ENCODE measurements around the gene IL1A. TPM values are rescaled to one million over a fixed set of nuclear protein-coding genes. Genes with fewer than 3 reads are reported as not detected.

The IL1A gene
- total RNA-seq, 1 experiment from 2014 or later: 0.42 TPM

DNA sequence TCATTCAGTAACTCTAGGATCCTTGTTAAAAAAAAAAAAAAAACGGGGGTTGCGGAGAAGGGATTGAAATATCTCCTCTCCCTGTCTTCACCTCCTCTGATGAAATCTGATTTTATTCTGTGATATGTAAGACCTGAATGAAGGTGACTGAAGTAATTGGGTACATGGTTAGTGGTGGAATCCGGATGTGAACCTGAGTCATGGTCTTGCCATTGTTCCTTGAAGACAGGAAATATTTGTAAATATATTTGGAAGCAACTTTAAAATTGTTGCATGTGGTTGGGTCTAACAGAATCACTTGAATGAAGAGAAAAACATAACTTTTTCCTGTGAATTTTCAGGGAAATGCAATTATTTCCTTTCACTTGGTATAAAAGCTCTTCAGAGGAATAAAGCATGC is 3.0 kb upstream of the IL1A start:
- no peak for ATAC-seq
- ChIA-PET CTCF (no interaction called here), POLR2A (no interaction called here)
- no peak overlapping the region for H3K27ac Mint-ChIP-seq
- peaks cover 4% of the 10 kb centered on the region for H3K9me3 Mint-ChIP-seq
- peaks cover 3% of the 10 kb centered on the region for H3K36me3 Mint-ChIP-seq
- DNase-seq (ENCODE audit: low spot score): no peak
- H3K4me3 Mint-ChIP-seq: no peak overlapping the region
- TF ChIP-seq, protein P1, sequence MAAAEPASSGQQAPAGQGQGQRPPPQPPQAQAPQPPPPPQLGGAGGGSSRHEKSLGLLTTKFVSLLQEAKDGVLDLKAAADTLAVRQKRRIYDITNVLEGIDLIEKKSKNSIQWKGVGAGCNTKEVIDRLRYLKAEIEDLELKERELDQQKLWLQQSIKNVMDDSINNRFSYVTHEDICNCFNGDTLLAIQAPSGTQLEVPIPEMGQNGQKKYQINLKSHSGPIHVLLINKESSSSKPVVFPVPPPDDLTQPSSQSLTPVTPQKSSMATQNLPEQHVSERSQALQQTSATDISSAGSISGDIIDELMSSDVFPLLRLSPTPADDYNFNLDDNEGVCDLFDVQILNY (CRISPR knock-in tag; IDR thresholded peaks at IDR 0.05): no peak
- no peak for TF ChIP-seq ZNF416 (CRISPR knock-in tag; IDR thresholded peaks at IDR 0.05)
- no peak for TF ChIP-seq HMGA2 (CRISPR knock-in tag; IDR thresholded peaks at IDR 0.05)
- TF ChIP-seq, protein P2, sequence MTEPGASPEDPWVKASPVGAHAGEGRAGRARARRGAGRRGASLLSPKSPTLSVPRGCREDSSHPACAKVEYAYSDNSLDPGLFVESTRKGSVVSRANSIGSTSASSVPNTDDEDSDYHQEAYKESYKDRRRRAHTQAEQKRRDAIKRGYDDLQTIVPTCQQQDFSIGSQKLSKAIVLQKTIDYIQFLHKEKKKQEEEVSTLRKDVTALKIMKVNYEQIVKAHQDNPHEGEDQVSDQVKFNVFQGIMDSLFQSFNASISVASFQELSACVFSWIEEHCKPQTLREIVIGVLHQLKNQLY (CRISPR knock-in tag; IDR thresholded peaks at IDR 0.05): no peak
- TF ChIP-seq, protein P3, sequence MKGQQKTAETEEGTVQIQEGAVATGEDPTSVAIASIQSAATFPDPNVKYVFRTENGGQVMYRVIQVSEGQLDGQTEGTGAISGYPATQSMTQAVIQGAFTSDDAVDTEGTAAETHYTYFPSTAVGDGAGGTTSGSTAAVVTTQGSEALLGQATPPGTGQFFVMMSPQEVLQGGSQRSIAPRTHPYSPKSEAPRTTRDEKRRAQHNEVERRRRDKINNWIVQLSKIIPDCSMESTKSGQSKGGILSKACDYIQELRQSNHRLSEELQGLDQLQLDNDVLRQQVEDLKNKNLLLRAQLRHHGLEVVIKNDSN (CRISPR knock-in tag; IDR thresholded peaks at IDR 0.05): no peak
- TF ChIP-seq SMAD4 (CRISPR knock-in tag; IDR thresholded peaks at IDR 0.05): no peak
- TF ChIP-seq, protein P4, sequence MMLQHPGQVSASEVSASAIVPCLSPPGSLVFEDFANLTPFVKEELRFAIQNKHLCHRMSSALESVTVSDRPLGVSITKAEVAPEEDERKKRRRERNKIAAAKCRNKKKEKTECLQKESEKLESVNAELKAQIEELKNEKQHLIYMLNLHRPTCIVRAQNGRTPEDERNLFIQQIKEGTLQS (CRISPR knock-in tag; conservative IDR thresholded peaks at IDR 0.05): no peak
- no peak for TF ChIP-seq RORB (CRISPR knock-in tag; IDR thresholded peaks at IDR 0.05)
- TF ChIP-seq TCF7 (CRISPR knock-in tag; IDR thresholded peaks at IDR 0.05; ENCODE audit: low read depth): no peak
- H3K27me3 Mint-ChIP-seq (ENCODE audit: low read depth): no peaks in the 10 kb centered on the region; the same call in 1 of the 2 replicates
- peaks cover 51% of the 10 kb centered on the region for H3K4me1 Mint-ChIP-seq

DNA sequence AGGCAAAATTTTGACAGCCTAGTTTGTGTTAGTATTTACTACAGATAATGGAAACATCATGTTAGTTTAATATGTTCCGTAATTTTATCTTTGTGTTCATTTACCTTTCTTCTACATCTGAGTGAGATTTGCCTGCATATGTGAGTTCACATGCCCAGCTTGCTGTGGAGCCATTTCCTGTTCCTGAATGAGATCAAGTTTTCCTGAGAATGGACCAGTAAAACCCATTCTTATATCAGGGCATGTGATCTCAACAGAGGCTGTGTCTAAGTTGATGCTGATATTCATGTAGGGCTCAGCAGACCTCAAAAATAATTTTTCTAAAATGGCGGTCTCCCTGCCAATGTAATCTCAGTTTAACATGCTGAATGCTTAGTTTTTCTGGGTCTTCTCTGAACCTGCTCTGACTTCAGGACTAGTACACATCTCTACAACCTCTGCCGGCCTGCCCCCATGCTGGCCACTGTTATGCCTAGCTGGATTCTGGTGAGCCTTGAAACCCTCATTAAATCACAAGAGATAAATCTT is 1.0 kb downstream of the IL1A start:
- Mint-ChIP-seq H3K27ac (peak overlapping the region; percentile 24; the same call in 1 of the 2 replicates), H3K4me1 (peaks cover 29% of the 10 kb centered on the region), H3K27me3 (ENCODE audit: low read depth) (no peaks in the 10 kb centered on the region), H3K4me3 (no peak overlapping the region), H3K9me3 (no peaks in the 10 kb centered on the region), H3K36me3 (no peaks in the 10 kb centered on the region)
- TF ChIP-seq GTF2I (CRISPR knock-in tag; conservative IDR thresholded peaks at IDR 0.05) (no peak), ZNF263 (CRISPR knock-in tag; IDR thresholded peaks at IDR 0.05; ENCODE audit: low read depth) (no peak), RORB (CRISPR knock-in tag; IDR thresholded peaks at IDR 0.05) (no peak), SOX15 (CRISPR knock-in tag; IDR thresholded peaks at IDR 0.05) (no peak)
- TF ChIP-seq, protein P5, sequence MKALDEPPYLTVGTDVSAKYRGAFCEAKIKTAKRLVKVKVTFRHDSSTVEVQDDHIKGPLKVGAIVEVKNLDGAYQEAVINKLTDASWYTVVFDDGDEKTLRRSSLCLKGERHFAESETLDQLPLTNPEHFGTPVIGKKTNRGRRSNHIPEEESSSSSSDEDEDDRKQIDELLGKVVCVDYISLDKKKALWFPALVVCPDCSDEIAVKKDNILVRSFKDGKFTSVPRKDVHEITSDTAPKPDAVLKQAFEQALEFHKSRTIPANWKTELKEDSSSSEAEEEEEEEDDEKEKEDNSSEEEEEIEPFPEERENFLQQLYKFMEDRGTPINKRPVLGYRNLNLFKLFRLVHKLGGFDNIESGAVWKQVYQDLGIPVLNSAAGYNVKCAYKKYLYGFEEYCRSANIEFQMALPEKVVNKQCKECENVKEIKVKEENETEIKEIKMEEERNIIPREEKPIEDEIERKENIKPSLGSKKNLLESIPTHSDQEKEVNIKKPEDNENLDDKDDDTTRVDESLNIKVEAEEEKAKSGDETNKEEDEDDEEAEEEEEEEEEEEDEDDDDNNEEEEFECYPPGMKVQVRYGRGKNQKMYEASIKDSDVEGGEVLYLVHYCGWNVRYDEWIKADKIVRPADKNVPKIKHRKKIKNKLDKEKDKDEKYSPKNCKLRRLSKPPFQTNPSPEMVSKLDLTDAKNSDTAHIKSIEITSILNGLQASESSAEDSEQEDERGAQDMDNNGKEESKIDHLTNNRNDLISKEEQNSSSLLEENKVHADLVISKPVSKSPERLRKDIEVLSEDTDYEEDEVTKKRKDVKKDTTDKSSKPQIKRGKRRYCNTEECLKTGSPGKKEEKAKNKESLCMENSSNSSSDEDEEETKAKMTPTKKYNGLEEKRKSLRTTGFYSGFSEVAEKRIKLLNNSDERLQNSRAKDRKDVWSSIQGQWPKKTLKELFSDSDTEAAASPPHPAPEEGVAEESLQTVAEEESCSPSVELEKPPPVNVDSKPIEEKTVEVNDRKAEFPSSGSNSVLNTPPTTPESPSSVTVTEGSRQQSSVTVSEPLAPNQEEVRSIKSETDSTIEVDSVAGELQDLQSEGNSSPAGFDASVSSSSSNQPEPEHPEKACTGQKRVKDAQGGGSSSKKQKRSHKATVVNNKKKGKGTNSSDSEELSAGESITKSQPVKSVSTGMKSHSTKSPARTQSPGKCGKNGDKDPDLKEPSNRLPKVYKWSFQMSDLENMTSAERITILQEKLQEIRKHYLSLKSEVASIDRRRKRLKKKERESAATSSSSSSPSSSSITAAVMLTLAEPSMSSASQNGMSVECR (CRISPR knock-in tag; IDR thresholded peaks at IDR 0.05; ENCODE audit: borderline replicate concordance): no peak
- POLR2A ChIA-PET: interaction anchor here (0.9 kb wide), 1 partner anchor 18 kb away, joined by 3 read pairs; no protein-coding TSS in a partner anchor
- ATAC-seq (no peak), DNase-seq (ENCODE audit: low spot score) (no peak)
- CTCF ChIA-PET: interaction anchor here (0.6 to 2.4 kb wide), 2 partner anchors 107 to 158 kb away, joined by 3 to 6 read pairs; no protein-coding TSS in a partner anchor

DNA sequence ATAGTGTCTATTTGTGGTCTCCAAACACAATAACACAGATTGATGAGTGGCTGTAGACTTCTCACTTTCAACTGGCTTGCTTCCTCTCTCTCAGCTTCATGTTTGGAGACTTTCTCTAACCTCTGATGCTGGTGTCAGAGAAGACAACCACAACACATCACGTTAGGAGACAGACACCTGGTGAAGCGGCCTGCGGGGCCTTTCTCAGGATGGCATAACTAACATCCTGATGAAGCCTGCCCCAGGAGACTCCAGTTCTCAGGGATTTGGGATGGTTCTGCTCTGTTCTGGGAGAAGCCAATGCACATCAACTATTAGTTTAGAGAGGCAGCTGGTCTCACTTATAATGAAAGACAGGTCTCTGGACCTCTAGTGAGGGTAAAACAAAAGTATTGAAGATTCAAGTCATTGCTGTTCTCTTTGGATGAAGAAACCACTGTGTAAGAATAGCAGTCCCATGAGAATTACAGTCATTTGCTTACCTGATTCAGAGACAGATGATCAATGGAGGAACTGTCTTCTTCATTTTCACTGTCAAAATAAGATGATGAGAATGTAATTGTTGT is 2.0 kb downstream of the IL1A start:
- DNase-seq (ENCODE audit: low spot score): no peak
- no peak overlapping the region for H3K27ac Mint-ChIP-seq
- no peaks in the 10 kb centered on the region for H3K9me3 Mint-ChIP-seq
- peaks cover 35% of the 10 kb centered on the region for H3K4me1 Mint-ChIP-seq
- H3K36me3 Mint-ChIP-seq: no peaks in the 10 kb centered on the region
- H3K4me3 Mint-ChIP-seq: no peak overlapping the region
- no peaks in the 10 kb centered on the region for H3K27me3 Mint-ChIP-seq (ENCODE audit: low read depth)
- TF ChIP-seq KAT7 (CRISPR knock-in tag; IDR thresholded peaks at IDR 0.05; ENCODE audit: borderline replicate concordance) (no peak), ESRRA (CRISPR knock-in tag; IDR thresholded peaks at IDR 0.05; ENCODE audit: borderline replicate concordance) (no peak), JUN (CRISPR knock-in tag; IDR thresholded peaks at IDR 0.05) (no peak), CREB1 (CRISPR knock-in tag; IDR thresholded peaks at IDR 0.05) (no peak), ZNF423 (CRISPR knock-in tag; IDR thresholded peaks at IDR 0.05) (no peak), NR2C2 (CRISPR knock-in tag; IDR thresholded peaks at IDR 0.05) (no peak), SOX15 (CRISPR knock-in tag; IDR thresholded peaks at IDR 0.05) (no peak), TEAD4 (CRISPR knock-in tag; IDR thresholded peaks at IDR 0.05) (no peak)
- TF ChIP-seq, protein P6, sequence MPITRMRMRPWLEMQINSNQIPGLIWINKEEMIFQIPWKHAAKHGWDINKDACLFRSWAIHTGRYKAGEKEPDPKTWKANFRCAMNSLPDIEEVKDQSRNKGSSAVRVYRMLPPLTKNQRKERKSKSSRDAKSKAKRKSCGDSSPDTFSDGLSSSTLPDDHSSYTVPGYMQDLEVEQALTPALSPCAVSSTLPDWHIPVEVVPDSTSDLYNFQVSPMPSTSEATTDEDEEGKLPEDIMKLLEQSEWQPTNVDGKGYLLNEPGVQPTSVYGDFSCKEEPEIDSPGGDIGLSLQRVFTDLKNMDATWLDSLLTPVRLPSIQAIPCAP (CRISPR knock-in tag; IDR thresholded peaks at IDR 0.05): no peak
- TF ChIP-seq, protein P3 (CRISPR knock-in tag; IDR thresholded peaks at IDR 0.05): no peak
- TF ChIP-seq, protein P7, sequence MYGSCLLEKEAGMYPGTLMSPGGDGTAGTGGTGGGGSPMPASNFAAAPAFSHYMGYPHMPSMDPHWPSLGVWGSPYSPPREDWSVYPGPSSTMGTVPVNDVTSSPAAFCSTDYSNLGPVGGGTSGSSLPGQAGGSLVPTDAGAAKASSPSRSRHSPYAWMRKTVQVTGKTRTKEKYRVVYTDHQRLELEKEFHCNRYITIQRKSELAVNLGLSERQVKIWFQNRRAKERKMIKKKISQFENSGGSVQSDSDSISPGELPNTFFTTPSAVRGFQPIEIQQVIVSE (CRISPR knock-in tag; IDR thresholded peaks at IDR 0.05; ENCODE audit: borderline replicate concordance): no peak
- ATAC-seq: no peak
- POLR2A ChIA-PET: no interaction called here
- CTCF ChIA-PET: interaction anchor here (1.5 to 2.4 kb wide), 2 partner anchors 103 to 159 kb away, joined by 3 to 6 read pairs; no protein-coding TSS in a partner anchor

Data from WTC11 (cell line).